Activated T-helper 1 cell treated with anti-CD3 and anti-CD28 coated beads, Interleukin-12 subunit alpha, Interleukin-12 subunit beta, Interleukin-2, Interleukin-4 antibody, amounts not matched to agents 30 ng/mL and 10 ng/mL and 1 ng/mL, durations not matched to agents 14 hours and 24 hours and 36 hours (primary cell): Measurements from ENCODE around the gene ALKBH8. TPM values are rescaled to one million over a fixed set of nuclear protein-coding genes. Genes with fewer than 3 reads are reported as not detected.
"Not testable (repeated sequence)": the region's sequence is repeated elsewhere in the genome, so short reads cannot be mapped to it uniquely, and the experiment has no call there.

Experiments
- DNase-seq: peaks from one replicate; pipeline ENCODE4 v3.0.0; 2021; ENCODE audit warnings: low spot score
- H3K27ac Mint-ChIP-seq: one replicate; pipeline ENCODE4 v1.8.0; 2021; ENCODE audit warnings: mild to moderate bottlenecking, mixed read lengths
- H3K27me3 Mint-ChIP-seq: one replicate; pipeline ENCODE4 v1.8.0; 2022; ENCODE audit warnings: mild to moderate bottlenecking, moderate library complexity, mixed read lengths; ENCODE audit not compliant: insufficient read depth
- H3K36me3 Mint-ChIP-seq: one replicate; pipeline ENCODE4 v1.8.0; 2021; ENCODE audit warnings: low read depth, mixed read lengths
- H3K4me1 Mint-ChIP-seq: one replicate; pipeline ENCODE4 v1.8.0; 2021; ENCODE audit warnings: low read depth, mixed read lengths
- H3K4me3 Mint-ChIP-seq: one replicate; pipeline ENCODE4 v1.8.0; 2021; ENCODE audit warnings: mild to moderate bottlenecking, moderate library complexity, mixed read lengths
- H3K9me3 Mint-ChIP-seq: one replicate; pipeline ENCODE4 v1.8.0; 2021; ENCODE audit warnings: mixed read lengths
- intact Hi-C: fragments of 100-400 bp; cut with micrococcal nuclease; formaldehyde crosslinking; loops from one replicate; pipeline ENCODE4 v1.15.1; 2024
- total RNA-seq: library from RNA; stranded (reverse); gene quantifications from 2 replicates; pipeline ENCODE4 v1.2.3, GENCODE V29; 2022

Gene ALKBH8
- total RNA-seq, 1 donor from 2014 or later, result 14.7 TPM

DNA sequence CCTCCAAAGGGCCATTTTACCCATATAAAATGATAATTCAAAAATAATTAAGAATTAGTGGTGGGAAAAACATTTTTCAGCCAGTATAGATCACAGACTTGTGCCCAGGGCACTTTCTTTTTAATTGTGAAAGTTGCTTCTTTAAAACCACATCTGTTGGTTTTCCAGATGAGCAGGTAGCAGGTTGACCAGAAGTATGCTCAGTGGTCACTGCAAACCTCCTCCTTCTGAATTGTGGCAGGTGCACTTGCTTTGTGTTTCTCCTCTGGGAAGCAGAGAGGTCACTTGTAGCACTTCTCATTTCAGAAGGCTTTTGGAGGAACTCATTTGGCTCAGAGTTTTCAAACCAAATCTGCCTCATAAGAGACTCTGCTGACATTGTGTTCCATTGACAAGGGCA, 83.3 kb downstream of the ALKBH8 start:
- Mint-ChIP-seq H3K27me3 (peaks cover 5% of the 10 kb centered on the region), H3K27ac (no peak overlapping the region), H3K4me1 (no peaks in the 10 kb centered on the region), H3K36me3 (no peaks in the 10 kb centered on the region), H3K4me3 (no peak overlapping the region), H3K9me3 (no peaks in the 10 kb centered on the region)
- DNase-seq, result no peak
- intact Hi-C loops, result no loop called here

DNA sequence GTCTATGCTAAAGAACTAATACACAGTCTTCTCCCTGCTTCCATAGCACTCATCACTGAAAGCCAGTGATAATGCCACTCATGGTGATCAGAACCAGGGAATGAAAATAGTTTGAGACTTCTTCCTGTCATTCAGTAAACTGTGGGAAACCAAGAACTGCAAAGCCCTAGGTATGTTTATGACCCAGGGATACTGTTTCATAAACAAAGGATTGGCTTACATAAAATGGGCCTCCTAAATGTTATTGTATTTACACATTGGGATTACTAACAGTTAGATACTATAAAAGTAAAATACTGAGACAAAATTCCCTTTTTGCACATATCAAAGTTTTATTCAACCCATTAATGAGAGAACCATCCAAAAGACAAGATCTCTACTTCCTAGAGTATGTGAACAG, 86.6 kb downstream of the ALKBH8 start:
- H3K4me1 Mint-ChIP-seq, result no peaks in the 10 kb centered on the region
- H3K27ac Mint-ChIP-seq, result no peak overlapping the region
- H3K9me3 Mint-ChIP-seq, result no peaks in the 10 kb centered on the region
- intact Hi-C loops, result no loop called here
- DNase-seq, result no peak
- H3K4me3 Mint-ChIP-seq, result no peak overlapping the region
- peaks cover 4% of the 10 kb centered on the region for H3K27me3 Mint-ChIP-seq
- no peaks in the 10 kb centered on the region for H3K36me3 Mint-ChIP-seq

DNA sequence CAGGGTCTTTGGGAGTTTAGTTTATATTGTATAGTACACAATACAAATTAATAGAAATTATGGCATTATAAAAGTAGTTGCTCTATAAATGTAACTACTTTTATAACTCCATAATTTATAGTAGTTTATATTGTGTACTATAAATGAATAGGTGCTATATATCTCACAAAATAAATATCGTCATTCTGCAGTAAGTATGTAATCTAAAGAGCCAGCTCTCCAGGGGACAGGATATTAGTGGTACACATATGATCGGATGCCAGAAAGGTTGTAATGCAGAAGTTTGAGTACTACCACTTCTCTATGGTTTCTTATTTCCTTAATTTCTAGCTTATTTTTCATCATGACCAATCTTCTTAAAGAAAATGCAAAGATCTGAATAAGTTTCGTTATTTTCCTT, 87.7 kb downstream of the ALKBH8 start:
- H3K4me3 Mint-ChIP-seq, result no peak overlapping the region
- no peaks in the 10 kb centered on the region for H3K4me1 Mint-ChIP-seq
- H3K27ac Mint-ChIP-seq, result no peak overlapping the region
- no peaks in the 10 kb centered on the region for H3K36me3 Mint-ChIP-seq
- H3K27me3 Mint-ChIP-seq, result peaks cover 4% of the 10 kb centered on the region
- intact Hi-C loops, result no loop called here
- H3K9me3 Mint-ChIP-seq, result no peaks in the 10 kb centered on the region
- DNase-seq, result no peak

DNA sequence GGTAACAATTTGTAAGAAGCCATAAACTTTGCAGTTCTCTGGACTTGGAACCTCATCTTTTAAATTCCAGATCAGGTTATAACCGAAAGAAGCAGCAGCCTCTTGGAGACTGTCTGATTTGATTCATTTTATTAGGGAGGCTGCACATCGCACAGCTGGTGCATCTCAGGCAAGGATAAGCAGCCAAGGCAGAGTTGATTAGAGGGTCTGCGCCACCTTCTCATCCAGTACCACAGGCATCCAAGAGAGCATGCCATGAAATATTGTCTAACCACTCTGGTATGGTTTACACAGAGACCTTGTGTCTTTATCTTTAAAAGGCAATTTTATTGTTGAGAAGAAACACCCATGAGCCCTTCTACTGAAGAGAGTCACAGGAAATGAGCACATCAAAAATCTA, 91.7 kb downstream of the ALKBH8 start:
- H3K36me3 Mint-ChIP-seq, result no peaks in the 10 kb centered on the region
- no peak overlapping the region for H3K27ac Mint-ChIP-seq
- peaks cover 13% of the 10 kb centered on the region for H3K27me3 Mint-ChIP-seq
- H3K4me1 Mint-ChIP-seq, result no peaks in the 10 kb centered on the region
- no peak for DNase-seq
- intact Hi-C loops, result no loop called here
- H3K4me3 Mint-ChIP-seq, result no peak overlapping the region
- no peaks in the 10 kb centered on the region for H3K9me3 Mint-ChIP-seq

DNA sequence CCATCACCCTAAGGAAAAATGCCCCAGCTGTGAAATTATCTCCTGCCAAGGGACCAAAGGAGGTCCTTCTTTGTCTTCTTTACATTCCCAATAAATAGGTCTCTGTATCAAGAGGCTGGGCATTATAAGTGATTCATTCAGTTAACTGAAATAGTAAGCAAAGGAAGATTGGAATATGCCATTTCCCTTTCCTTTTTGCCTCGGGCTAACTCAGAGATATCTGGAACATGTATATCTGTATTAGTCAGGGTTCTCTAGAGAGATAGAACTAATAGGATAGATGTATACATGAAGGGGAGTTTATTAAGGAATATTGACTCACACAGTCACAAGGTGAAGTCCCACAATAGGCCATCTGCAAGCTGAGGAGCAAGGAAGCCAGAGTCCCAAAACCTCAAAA, 92.6 kb downstream of the ALKBH8 start:
- no peaks in the 10 kb centered on the region for H3K36me3 Mint-ChIP-seq
- no peaks in the 10 kb centered on the region for H3K4me1 Mint-ChIP-seq
- H3K9me3 Mint-ChIP-seq, result no peaks in the 10 kb centered on the region
- peaks cover 13% of the 10 kb centered on the region for H3K27me3 Mint-ChIP-seq
- DNase-seq, result no peak
- intact Hi-C loops, result no loop called here
- no peak overlapping the region for H3K4me3 Mint-ChIP-seq
- no peak overlapping the region for H3K27ac Mint-ChIP-seq

DNA sequence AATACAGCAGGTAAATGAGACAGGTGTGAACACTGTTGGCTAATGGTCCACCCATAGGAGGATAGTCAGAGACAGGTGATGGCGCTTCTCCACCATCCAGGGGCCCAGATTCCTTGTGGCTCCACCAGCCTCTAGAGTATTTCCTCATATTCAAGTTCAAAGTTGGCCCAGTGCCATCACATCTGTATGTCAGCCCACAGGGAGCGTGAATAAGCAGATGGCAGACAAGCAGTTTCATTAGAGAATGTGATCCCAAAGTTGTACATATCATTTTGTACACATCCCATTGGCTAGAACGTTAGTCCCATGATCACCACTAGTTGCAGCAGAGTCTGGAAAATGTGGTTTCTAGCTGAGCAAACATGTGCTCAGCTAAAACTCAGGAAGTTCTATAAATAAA, 96.9 kb downstream of the ALKBH8 start:
- DNase-seq, result no peak
- H3K4me3 Mint-ChIP-seq, result no peak overlapping the region
- peaks cover 12% of the 10 kb centered on the region for H3K27me3 Mint-ChIP-seq
- intact Hi-C loops, result no loop called here
- no peak overlapping the region for H3K27ac Mint-ChIP-seq
- peaks cover 4% of the 10 kb centered on the region for H3K9me3 Mint-ChIP-seq
- no peaks in the 10 kb centered on the region for H3K4me1 Mint-ChIP-seq
- H3K36me3 Mint-ChIP-seq, result no peaks in the 10 kb centered on the region

DNA sequence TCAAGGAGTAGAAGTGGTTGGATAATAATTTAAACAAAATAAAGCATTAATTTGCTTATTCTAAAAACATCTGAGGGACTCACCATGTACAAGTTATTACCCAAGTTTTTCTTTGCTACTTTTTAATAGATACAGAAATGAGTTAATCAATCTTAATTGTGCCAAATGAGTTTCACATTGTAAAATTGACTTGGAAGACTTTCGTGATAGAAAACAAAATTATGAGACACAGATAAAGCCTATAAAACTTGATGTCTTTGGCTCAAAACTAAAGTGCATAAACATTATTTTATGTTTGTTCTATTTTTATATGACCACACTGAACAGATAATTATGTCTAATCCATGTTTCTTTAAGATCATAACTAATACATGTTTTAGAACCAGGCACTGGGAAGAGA, 97.8 kb downstream of the ALKBH8 start:
- H3K36me3 Mint-ChIP-seq, result no peaks in the 10 kb centered on the region
- H3K27me3 Mint-ChIP-seq, result peaks cover 17% of the 10 kb centered on the region
- no peaks in the 10 kb centered on the region for H3K4me1 Mint-ChIP-seq
- intact Hi-C loops, result no loop called here
- no peak overlapping the region for H3K4me3 Mint-ChIP-seq
- H3K27ac Mint-ChIP-seq, result no peak overlapping the region
- H3K9me3 Mint-ChIP-seq, result peaks cover 10% of the 10 kb centered on the region
- DNase-seq, result no peak

DNA sequence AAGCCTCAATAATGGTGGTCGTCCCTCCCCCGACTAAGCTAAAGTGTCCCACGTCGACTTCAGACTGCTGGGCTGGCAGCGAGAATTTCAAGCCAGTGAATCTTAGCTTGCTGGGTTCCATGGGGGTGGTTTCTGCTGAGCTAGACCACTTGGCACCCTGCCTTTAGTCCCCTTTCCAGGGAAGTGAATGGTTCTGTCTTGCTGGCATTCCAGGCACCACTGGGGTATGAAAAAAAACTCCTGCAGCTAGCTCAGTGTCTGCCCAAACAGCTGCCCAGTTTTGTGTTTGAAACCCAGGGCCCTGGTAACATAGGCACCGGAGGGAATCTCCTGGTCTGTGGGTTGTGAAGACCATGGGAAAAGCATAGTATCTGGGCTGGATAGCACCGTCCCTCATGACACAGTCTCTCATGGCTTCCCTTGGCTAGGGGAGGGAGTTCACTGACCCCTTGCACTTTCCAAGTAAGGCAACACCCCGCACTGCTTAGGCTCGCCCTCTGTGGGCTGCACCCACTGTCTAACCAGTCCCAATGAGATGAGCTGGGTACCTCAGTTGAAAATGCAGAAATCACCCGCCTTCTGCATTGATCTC, 99.2 kb downstream of the ALKBH8 start:
- peaks cover 10% of the 10 kb centered on the region for H3K9me3 Mint-ChIP-seq
- intact Hi-C loops, H3K27ac Mint-ChIP-seq, DNase-seq, H3K36me3 Mint-ChIP-seq, H3K4me3 Mint-ChIP-seq, H3K4me1 Mint-ChIP-seq: not testable (repeated sequence)
- peaks cover 20% of the 10 kb centered on the region for H3K27me3 Mint-ChIP-seq

DNA sequence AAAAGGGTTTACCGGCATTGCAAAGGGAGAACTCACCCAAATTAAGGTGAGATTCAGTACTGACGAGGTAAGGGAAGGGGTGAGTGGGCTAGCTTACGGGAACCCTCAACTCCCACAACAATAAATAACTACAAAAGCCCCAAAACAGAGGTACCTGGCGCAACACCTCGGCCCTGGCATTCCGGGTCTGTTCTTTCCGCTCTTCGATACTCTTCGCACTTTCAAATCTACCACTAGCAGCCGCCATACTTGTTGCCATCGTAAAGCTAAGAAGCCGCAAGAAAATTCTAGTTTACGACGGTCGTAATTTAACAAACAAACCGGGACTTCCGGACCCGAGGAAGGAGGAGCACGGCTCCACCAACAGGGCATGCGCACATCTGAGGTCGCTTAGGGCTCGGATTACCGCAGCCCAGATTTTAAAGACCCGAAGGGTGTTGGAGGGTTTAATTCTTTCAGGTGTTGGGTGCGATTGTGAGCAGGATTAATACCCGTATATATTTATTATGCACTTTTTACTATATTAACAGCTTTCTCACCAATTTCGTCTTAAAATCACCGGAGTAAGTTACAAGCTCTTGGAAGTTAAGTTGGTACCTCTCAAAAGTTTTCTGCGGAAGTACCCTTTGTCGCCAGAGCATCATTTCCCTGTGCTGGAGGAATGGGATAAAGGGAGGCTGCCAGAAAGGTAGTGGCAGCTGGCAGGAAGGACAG, 107.8 kb downstream of the ALKBH8 start, which contains the start of gene CWF19L2:
CWF19L2 (minus strand) TSS at position 268 of the 714 bp plus-strand sequence; CDS start at position 259, 9 bp downstream.
- H3K4me1 Mint-ChIP-seq, result peaks cover 28% of the 10 kb centered on the region

DNA sequence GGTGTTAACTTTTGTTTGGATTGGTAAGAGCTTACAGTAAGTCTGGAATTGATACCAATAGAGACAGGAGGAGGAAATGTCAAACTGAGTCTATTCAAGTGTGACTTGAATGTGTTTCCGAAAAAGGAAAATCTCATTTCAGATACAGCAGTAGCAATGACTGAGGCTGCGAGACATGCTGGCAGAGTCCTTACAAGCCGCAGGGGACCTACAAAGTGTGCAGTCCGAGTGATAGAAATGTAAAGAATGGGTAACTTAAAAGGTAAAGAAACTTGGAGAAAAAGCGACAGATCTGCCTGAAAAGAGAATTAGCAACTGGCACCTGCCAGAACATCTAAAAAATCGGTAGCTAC, 108.4 kb downstream of the ALKBH8 start:
- H3K4me1 Mint-ChIP-seq, result peaks cover 28% of the 10 kb centered on the region
- H3K9me3 Mint-ChIP-seq, result no peaks in the 10 kb centered on the region
- H3K27ac Mint-ChIP-seq, result peak overlapping the region; percentile 87
- DNase-seq, result peak; percentile 2
- H3K4me3 Mint-ChIP-seq, result peak overlapping the region; percentile 91
- intact Hi-C loops, result loop anchor here (1.0 to 10.0 kb wide), 9 partner anchors 90 to 1380 kb away; partner anchors contain the start of genes AASDHPPT, ALKBH8, C11orf65 and CUL5
- peaks cover 7% of the 10 kb centered on the region for H3K27me3 Mint-ChIP-seq
- peaks cover 12% of the 10 kb centered on the region for H3K36me3 Mint-ChIP-seq

More for the DNA sequence above, 107.8 kb downstream of the ALKBH8 start, which contains the start of gene CWF19L2:
- peak within 1 kb of the TSS; percentile 87 for H3K27ac Mint-ChIP-seq
- peak; percentile 88 for DNase-seq
- H3K27me3 Mint-ChIP-seq, result peaks cover 9% of the 10 kb centered on the region
- H3K9me3 Mint-ChIP-seq, result no peaks in the 10 kb centered on the region
- intact Hi-C loops, result loop anchor here (1.0 to 10.0 kb wide), 9 partner anchors 90 to 1381 kb away; partner anchors contain the start of genes AASDHPPT, ALKBH8, C11orf65 and CUL5
- H3K4me3 Mint-ChIP-seq, result peak within 1 kb of the TSS; percentile 91
- H3K36me3 Mint-ChIP-seq, result peaks cover 10% of the 10 kb centered on the region

DNA sequence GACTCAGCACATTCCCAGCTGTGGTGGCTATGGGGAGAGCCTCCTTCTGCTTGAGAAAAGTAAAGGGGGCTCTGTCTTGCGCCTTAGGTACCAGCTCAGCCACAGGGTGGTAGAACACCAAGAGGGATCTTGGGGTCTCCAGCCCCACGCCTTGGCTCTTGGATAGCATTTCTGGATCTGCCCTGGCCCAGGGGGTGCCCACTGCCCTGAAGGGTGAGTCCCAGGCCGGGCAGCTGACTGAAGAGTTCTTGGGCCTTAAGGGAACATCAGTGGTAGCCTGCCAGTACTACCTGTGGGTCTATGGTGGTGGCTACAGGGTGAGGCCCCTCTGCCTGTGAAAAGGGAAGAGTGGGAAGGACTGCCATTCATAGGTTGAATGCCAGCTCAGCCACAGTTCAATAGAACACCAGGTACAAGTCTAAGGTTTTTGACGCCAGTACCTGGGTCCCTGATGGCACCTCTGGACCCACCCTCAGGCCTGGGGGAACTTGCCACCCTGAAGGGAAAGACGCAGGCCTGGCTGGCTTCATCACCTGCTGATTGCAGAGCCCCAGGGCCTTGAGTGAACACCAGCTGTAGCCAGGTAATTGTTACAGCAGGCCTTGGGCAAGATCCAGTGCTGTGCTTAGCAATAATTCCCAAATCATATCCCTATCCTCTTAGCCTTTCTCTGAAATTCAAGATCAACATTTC, 111.8 kb downstream of the ALKBH8 start:
- H3K27me3 Mint-ChIP-seq, result no peaks in the 10 kb centered on the region
- H3K4me3 Mint-ChIP-seq, result no peak overlapping the region
- peaks cover 34% of the 10 kb centered on the region for H3K4me1 Mint-ChIP-seq
- no peak overlapping the region for H3K27ac Mint-ChIP-seq
- no peak for DNase-seq
- H3K36me3 Mint-ChIP-seq, result peaks cover 17% of the 10 kb centered on the region
- intact Hi-C loops, result loop anchor here (10.0 kb wide), 1 partner anchor 1211 kb away; the partner anchor contains the start of gene DDX10
- no peaks in the 10 kb centered on the region for H3K9me3 Mint-ChIP-seq
